Neural cell (in vitro differentiated cells): ENCODE measurements around the gene TLX1. TPM values are rescaled to one million over a fixed set of nuclear protein-coding genes. Genes with fewer than 3 reads are reported as not detected.

Experiments
- H2AFZ ChIP-seq: fragments of 200-600, 300-800 bp; sonication (generic), shearing (Covaris generic); 2 replicates; pipeline ENCODE4 v1.6.0; 2014; ENCODE audit warnings: low read depth, mild to moderate bottlenecking, antibody characterized with exemption, low read length, moderate library complexity
- H3F3A ChIP-seq: fragments of 200-600 bp; shearing (Covaris generic); 2 replicates; pipeline ENCODE4 v1.6.1; 2016; ENCODE audit warnings: mild to moderate bottlenecking, moderate library complexity, mixed read lengths, antibody characterized with exemption, low read length; ENCODE audit not compliant: insufficient read depth, poor library complexity, severe bottlenecking
- H3K27ac ChIP-seq: fragments of 200-600, 300-800 bp; sonication (generic), shearing (Covaris generic); 2 replicates; pipeline ENCODE4 v1.5.1; 2014; ENCODE audit warnings: mild to moderate bottlenecking, low read length, moderate library complexity
- H3K27me3 ChIP-seq: fragments of 300-800, 200-600 bp; sonication (generic), shearing (Covaris generic); 2 replicates; pipeline ENCODE4 v1.6.0; 2014; ENCODE audit warnings: mild to moderate bottlenecking, low read depth, low read length, moderate library complexity; ENCODE audit not compliant: insufficient read depth
- H3K36me3 ChIP-seq: fragments of 300-800, 200-600 bp; sonication (generic), shearing (Covaris generic); 2 replicates; pipeline ENCODE4 v1.5.1; 2014; ENCODE audit warnings: mild to moderate bottlenecking, antibody characterized with exemption, low read length, moderate library complexity; ENCODE audit not compliant: insufficient read depth
- H3K4me2 ChIP-seq: fragments of 300-800, 200-600 bp; sonication (generic), shearing (Covaris generic); 2 replicates; pipeline ENCODE4 v1.6.0; 2014; ENCODE audit warnings: mild to moderate bottlenecking, low read length
- H3K4me3 ChIP-seq: fragments of 300-800, 200-600 bp; sonication (generic), shearing (Covaris generic); 2 replicates; pipeline ENCODE4 v1.5.1; 2014; ENCODE audit warnings: mild to moderate bottlenecking, low read length, moderate library complexity
- H3K79me2 ChIP-seq: fragments of 200-600 bp; shearing (Covaris generic); replicated peaks from 2 replicates; pipeline ENCODE4 v1.6.0; 2014; ENCODE audit warnings: mild to moderate bottlenecking, low read length, moderate library complexity; ENCODE audit not compliant: insufficient read depth
- H3K9ac ChIP-seq: fragments of 300-800, 200-600 bp; sonication (generic), shearing (Covaris generic); 2 replicates; pipeline ENCODE4 v1.6.1; 2016; ENCODE audit warnings: mild to moderate bottlenecking, low read length, mixed read lengths
- H3K9me2 ChIP-seq: fragments of 200-600 bp; shearing (Covaris generic); 2 replicates; pipeline ENCODE4 v1.6.1; 2016; ENCODE audit warnings: mild to moderate bottlenecking, low read length, mixed read lengths; ENCODE audit not compliant: insufficient read depth
- H3K9me3 ChIP-seq: fragments of 200-600, 300-800 bp; sonication (generic), shearing (Covaris generic); 2 replicates; pipeline ENCODE4 v1.6.1; 2016; ENCODE audit warnings: mild to moderate bottlenecking, mixed run types, low read length, moderate library complexity, mixed read lengths
- H4K20me1 ChIP-seq: fragments of 200-600 bp; shearing (Covaris generic); 2 replicates; pipeline ENCODE4 v1.6.1; 2016; ENCODE audit warnings: mild to moderate bottlenecking, mixed run types; ENCODE audit not compliant: insufficient read depth
- EP300 ChIP-seq: fragments of 450-650 bp; conservative IDR thresholded peaks from 2 replicates; pipeline ENCODE4 v1.6.1; 2014; ENCODE audit warnings: antibody characterized with exemption, mild to moderate bottlenecking, moderate library complexity; ENCODE audit not compliant: poor library complexity, severe bottlenecking
- EZH2 ChIP-seq: fragments of 200-600, 300-800 bp; shearing (Covaris generic), sonication (generic); IDR thresholded peaks from 2 replicates; pipeline ENCODE4 v1.6.1; 2014; ENCODE audit warnings: antibody characterized with exemption, low read length, borderline replicate concordance, mild to moderate bottlenecking; ENCODE audit not compliant: insufficient read depth, poor library complexity, severe bottlenecking
- MXI1 ChIP-seq: fragments of 450-650 bp; conservative IDR thresholded peaks from 2 replicates; pipeline ENCODE4 v1.6.1; 2014; ENCODE audit warnings: antibody characterized with exemption, mild to moderate bottlenecking; ENCODE audit not compliant: poor library complexity, severe bottlenecking
- POLR2AphosphoS5 ChIP-seq: IDR thresholded peaks from 2 replicates; pipeline ENCODE4 v1.6.1; 2012
- RAD21 ChIP-seq: fragments of 450-650 bp; conservative IDR thresholded peaks from 2 replicates; pipeline ENCODE4 v1.6.1; 2014; ENCODE audit warnings: antibody characterized with exemption, mild to moderate bottlenecking, moderate library complexity
- REST ChIP-seq: IDR thresholded peaks from 2 replicates; pipeline ENCODE4 v1.6.1; 2012; ENCODE audit warnings: borderline replicate concordance
- SMC3 ChIP-seq: fragments of 450-650 bp; conservative IDR thresholded peaks from 2 replicates; pipeline ENCODE4 v1.6.1; 2014; ENCODE audit warnings: antibody characterized with exemption, mild to moderate bottlenecking, moderate library complexity; ENCODE audit not compliant: poor library complexity
- TAF1 ChIP-seq: IDR thresholded peaks from 2 replicates; pipeline ENCODE4 v1.6.1; 2012; ENCODE audit warnings: low read depth
- polyA plus RNA-seq: library from polyadenylated mRNA; depleted of rRNA; stranded (reverse); fragments of >200 nt; gene quantifications from 2 replicates; pipeline ENCODE4 v1.2.3, GENCODE V29; 2014
- TF ChIP-seq, protein P1 (sequence below): fragments of 450-650 bp; IDR thresholded peaks from 2 replicates; pipeline ENCODE4 v1.5.1; 2014; ENCODE audit warnings: antibody characterized with exemption, mild to moderate bottlenecking, moderate library complexity; ENCODE audit not compliant: poor library complexity, severe bottlenecking

TLX1 gene
- polyA plus RNA-seq, 1 donor from 2014 or later: not detected

GRCh38 chr10:101142533-101143344 is 11.6 kb downstream of the TLX1 start:
- no peak overlapping the region for H3K4me2 ChIP-seq
- no peak overlapping the region for H3K27ac ChIP-seq
- TF ChIP-seq POLR2AphosphoS5 (no peak), EZH2 (no peak), EP300 (no peak)
- no peaks in the 10 kb centered on the region for H3K36me3 ChIP-seq
- H3F3A ChIP-seq: no peaks in the 10 kb centered on the region
- no peak overlapping the region for H3K9ac ChIP-seq
- H3K9me3 ChIP-seq: no peaks in the 10 kb centered on the region
- H4K20me1 ChIP-seq: no peaks in the 10 kb centered on the region
- no peaks in the 10 kb centered on the region for H3K79me2 ChIP-seq
- H3K9me2 ChIP-seq: no peaks in the 10 kb centered on the region
- H3K27me3 ChIP-seq: peaks cover 100% of the 10 kb centered on the region
- H3K4me3 ChIP-seq: no peak overlapping the region
- no peak overlapping the region for H2AFZ ChIP-seq

- no peaks in the 10 kb centered on the region for H4K20me1 ChIP-seq
- H3K36me3 ChIP-seq: no peaks in the 10 kb centered on the region
- no peak overlapping the region for H3K27ac ChIP-seq
- H3K27me3 ChIP-seq: peaks cover 100% of the 10 kb centered on the region
- no peak for TF ChIP-seq TAF1
- no peak for TF ChIP-seq REST
- no peak for TF ChIP-seq EP300
- TF ChIP-seq, protein P1, sequence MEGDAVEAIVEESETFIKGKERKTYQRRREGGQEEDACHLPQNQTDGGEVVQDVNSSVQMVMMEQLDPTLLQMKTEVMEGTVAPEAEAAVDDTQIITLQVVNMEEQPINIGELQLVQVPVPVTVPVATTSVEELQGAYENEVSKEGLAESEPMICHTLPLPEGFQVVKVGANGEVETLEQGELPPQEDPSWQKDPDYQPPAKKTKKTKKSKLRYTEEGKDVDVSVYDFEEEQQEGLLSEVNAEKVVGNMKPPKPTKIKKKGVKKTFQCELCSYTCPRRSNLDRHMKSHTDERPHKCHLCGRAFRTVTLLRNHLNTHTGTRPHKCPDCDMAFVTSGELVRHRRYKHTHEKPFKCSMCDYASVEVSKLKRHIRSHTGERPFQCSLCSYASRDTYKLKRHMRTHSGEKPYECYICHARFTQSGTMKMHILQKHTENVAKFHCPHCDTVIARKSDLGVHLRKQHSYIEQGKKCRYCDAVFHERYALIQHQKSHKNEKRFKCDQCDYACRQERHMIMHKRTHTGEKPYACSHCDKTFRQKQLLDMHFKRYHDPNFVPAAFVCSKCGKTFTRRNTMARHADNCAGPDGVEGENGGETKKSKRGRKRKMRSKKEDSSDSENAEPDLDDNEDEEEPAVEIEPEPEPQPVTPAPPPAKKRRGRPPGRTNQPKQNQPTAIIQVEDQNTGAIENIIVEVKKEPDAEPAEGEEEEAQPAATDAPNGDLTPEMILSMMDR: no peak
- TF ChIP-seq EZH2: no peak
- no peak overlapping the region for H3K9ac ChIP-seq
- H3K4me2 ChIP-seq: no peak overlapping the region
- H3K4me3 ChIP-seq: no peak overlapping the region
- no peak overlapping the region for H2AFZ ChIP-seq
- H3F3A ChIP-seq: no peaks in the 10 kb centered on the region
- H3K9me3 ChIP-seq: no peaks in the 10 kb centered on the region
- no peaks in the 10 kb centered on the region for H3K79me2 ChIP-seq
- H3K9me2 ChIP-seq: no peaks in the 10 kb centered on the region
Measured at GRCh38 chr10:101143345-101143630, 12.2 kb downstream of the TLX1 start.

GRCh38 chr10:101144053-101144452 is 13.0 kb downstream of the TLX1 start:
- Histone ChIP-seq H3K79me2 (no peaks in the 10 kb centered on the region), H3K9me2 (no peaks in the 10 kb centered on the region), H3K36me3 (no peaks in the 10 kb centered on the region), H4K20me1 (no peaks in the 10 kb centered on the region), H3K27ac (no peak overlapping the region), H3K9me3 (no peaks in the 10 kb centered on the region), H3K9ac (no peak overlapping the region), H3F3A (no peaks in the 10 kb centered on the region), H3K27me3 (peaks cover 100% of the 10 kb centered on the region), H3K4me3 (no peak overlapping the region), H3K4me2 (no peak overlapping the region), H2AFZ (no peak overlapping the region)
- TF ChIP-seq RAD21 (no peak), EZH2 (no peak), POLR2AphosphoS5 (no peak), REST (no peak), TAF1 (no peak), MXI1 (no peak), EP300 (no peak), SMC3 (no peak)
- TF ChIP-seq, protein P1: no peak
